Mucosa of stomach (tissue), 1 donor: ENCODE data around the gene RNU7-1.
A peak's percentile ranks its signal among the peaks of the same experiment; 100 is the strongest.

ENCODE experiments used
- H3K27me3 ChIP-seq: one replicate; pipeline ENCODE4 v1.7.0; 2013; ENCODE audit warnings: mild to moderate bottlenecking, low read length; ENCODE audit not compliant: control insufficient read depth, insufficient read depth
- H3K36me3 ChIP-seq: one replicate; pipeline ENCODE4 v1.7.0; 2013; ENCODE audit warnings: low read length; ENCODE audit not compliant: control insufficient read depth, insufficient read depth
- H3K4me1 ChIP-seq: one replicate; pipeline ENCODE4 v1.7.0; 2013; ENCODE audit warnings: mild to moderate bottlenecking, low read length; ENCODE audit not compliant: control insufficient read depth, insufficient read depth
- H3K4me3 ChIP-seq: one replicate; pipeline ENCODE4 v1.7.0; 2013; ENCODE audit warnings: low read length
- H3K9ac ChIP-seq: one replicate; pipeline ENCODE4 v1.7.0; 2013; ENCODE audit warnings: mild to moderate bottlenecking, low read length, moderate library complexity
- H3K9me3 ChIP-seq: one replicate; pipeline ENCODE4 v1.7.0; 2013; ENCODE audit warnings: mild to moderate bottlenecking, low read length, moderate library complexity; ENCODE audit not compliant: control insufficient read depth
- donor health status: Pancreatic carcinoma.

The RNU7-1 gene

DNA sequence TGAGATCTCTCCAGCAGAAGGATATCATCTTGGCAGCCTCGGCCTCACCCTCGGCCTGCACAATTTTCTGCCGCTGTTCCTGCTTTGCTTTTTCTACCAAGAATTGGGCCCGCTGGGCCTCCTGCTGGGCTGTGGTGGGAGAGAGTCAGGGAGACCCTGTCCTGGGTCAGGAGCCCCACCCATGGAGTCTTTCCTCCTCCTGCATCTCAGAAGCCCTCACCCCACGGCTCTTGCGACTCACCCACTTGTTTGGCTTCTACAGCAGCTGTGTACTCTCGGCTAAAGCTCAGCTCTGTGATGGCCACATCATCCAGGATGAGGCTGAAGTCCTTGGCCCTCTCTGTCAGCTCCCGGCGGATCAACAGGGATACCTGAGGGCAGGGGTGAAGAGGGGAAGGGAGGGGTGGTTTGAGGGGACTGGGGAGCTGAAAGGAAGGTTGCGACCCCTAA lies 24.1 kb downstream of the RNU7-1 start:
- H3K4me1 ChIP-seq = peaks cover 48% of the 10 kb centered on the region
- H3K27me3 ChIP-seq = no peaks in the 10 kb centered on the region

DNA sequence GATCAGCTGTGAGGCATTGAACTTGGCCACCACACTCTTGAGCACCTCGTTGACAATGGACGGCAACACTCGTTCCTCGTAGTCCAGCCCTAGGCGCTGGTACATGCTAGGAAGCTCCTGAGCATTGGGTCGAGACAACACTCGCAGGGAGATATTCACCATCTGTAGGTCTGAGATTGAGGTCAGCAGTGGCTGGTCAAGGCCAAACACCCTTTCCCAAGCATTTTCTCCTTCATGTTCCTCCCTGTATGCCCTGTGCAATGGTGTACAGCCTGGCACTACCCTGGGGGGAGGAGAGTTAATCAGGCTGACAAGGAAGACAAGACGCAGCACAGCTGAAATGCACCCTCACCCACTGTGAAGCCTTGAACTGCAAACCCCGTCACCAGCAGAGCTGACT lies 24.8 kb downstream of the RNU7-1 start:
- Histone ChIP-seq H3K9ac (peak overlapping the region; percentile 75), H3K27me3 (no peaks in the 10 kb centered on the region), H3K4me1 (peaks cover 48% of the 10 kb centered on the region), H3K4me3 (no peak overlapping the region), H3K36me3 (peaks cover 21% of the 10 kb centered on the region), H3K9me3 (no peaks in the 10 kb centered on the region)

More for the DNA sequence above, 24.1 kb downstream of the RNU7-1 start:
- Histone ChIP-seq H3K36me3 (peaks cover 21% of the 10 kb centered on the region), H3K4me3 (no peak overlapping the region), H3K9ac (peak overlapping the region; percentile 75), H3K9me3 (no peaks in the 10 kb centered on the region)

DNA sequence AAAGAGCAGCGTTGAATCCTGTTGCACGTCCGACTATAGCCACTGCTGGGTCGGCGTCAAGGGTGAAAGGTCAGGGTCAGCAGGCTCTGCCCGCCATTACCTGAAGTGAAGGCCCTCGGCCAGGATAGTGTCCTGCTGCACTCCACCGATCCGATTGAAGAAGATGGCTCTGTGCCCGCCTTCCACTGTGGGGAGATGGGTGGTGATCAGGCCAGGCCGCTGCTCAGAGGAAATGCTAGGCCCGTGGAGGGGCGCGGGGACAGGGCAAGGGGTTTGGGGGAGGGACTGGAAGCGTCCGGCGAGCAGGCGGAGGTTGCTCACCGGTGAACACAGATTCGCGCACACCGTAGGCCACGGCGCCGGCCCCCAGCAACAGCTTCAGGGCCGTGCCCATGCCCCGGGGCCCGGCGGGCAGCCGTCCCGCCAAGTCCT lies 26.5 kb downstream of the RNU7-1 start:
- peaks cover 39% of the 10 kb centered on the region for H3K4me1 ChIP-seq
- H3K36me3 ChIP-seq = peaks cover 18% of the 10 kb centered on the region
- no peaks in the 10 kb centered on the region for H3K27me3 ChIP-seq
- peak overlapping the region; percentile 75 for H3K9ac ChIP-seq
- H3K9me3 ChIP-seq = no peaks in the 10 kb centered on the region
- peak overlapping the region; percentile 75 for H3K4me3 ChIP-seq

DNA sequence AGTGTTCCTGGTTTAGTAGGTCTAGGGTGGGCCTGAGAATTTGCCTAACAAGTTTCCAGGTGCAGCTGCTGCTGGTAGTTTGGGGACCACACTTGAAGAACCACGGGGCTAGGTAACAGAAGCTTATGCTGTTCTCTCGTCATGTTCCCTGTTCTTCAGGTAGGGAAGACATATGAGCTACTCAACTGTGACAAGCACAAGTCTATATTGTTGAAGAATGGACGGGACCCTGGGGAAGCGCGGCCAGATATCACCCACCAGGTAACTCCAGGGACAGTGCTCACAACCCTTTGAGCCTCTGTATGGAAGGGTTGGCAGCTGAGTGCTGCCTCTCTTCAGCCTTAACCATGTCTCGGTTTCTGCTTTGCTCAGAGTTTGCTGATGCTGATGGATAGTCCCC lies 30.6 kb downstream of the RNU7-1 start:
- Histone ChIP-seq H3K4me1 (peaks cover 7% of the 10 kb centered on the region), H3K27me3 (no peaks in the 10 kb centered on the region), H3K4me3 (no peak overlapping the region), H3K36me3 (peaks cover 19% of the 10 kb centered on the region), H3K9me3 (no peaks in the 10 kb centered on the region), H3K9ac (no peak overlapping the region)

DNA sequence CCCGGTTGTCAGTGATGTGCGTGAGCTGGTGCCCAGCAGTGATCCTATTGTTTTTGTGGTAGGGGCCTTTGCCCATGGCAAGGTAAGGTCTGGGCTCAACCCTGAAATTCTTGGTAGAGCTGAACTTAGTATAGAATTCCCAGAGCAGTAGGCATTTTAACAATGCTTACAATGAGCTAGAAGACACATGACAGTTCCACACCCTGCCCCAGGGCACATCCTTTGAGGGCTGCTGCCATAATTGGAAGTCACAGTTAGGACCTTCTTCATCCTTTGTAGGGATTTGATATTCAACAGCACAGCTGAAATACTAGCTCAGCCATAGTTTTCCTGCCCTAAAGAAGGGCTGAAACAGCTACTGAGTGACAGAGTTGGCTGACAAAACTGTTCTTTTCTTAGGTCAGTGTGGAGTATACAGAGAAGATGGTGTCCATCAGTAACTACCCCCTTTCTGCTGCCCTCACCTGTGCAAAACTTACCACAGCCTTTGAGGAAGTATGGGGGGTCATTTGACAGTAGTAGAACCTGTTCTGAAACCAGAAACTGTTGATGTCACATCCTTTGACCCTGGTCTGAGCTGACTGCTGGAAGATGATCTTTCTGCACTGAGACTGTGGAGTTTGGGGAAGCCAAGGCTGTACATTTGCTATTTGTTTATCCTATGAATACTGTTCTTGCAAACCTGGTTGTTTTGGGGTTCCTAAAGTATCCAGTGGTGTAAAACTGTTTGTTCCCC lies 31.8 kb downstream of the RNU7-1 start:
- Histone ChIP-seq H3K27me3 (no peaks in the 10 kb centered on the region), H3K9me3 (no peaks in the 10 kb centered on the region), H3K9ac (no peak overlapping the region), H3K4me3 (no peak overlapping the region), H3K4me1 (peaks cover 13% of the 10 kb centered on the region), H3K36me3 (peaks cover 19% of the 10 kb centered on the region)

DNA sequence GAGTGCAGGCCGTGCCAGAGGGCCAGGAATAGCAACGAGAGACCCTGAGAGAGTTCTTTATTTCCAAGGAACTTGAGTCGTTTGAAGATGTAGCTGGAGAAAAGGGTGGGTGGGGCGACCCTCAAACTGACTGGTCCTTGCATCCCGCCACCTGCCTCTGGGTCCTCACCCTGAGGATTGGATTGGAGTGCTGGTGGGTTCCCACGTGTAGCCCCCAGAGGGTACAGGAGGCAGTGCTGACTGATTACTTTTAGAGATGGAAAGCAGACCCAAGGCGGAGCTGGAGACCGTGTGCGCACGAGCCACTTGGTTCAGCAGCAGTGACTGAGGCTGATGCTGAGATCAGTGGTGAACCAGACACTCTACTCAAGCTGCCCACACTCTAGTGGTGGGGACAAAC lies 34.0 kb downstream of the RNU7-1 start:
- no peaks in the 10 kb centered on the region for H3K9me3 ChIP-seq
- H3K27me3 ChIP-seq = no peaks in the 10 kb centered on the region
- peaks cover 19% of the 10 kb centered on the region for H3K36me3 ChIP-seq
- no peak overlapping the region for H3K4me3 ChIP-seq
- no peak overlapping the region for H3K9ac ChIP-seq
- H3K4me1 ChIP-seq = peaks cover 35% of the 10 kb centered on the region

DNA sequence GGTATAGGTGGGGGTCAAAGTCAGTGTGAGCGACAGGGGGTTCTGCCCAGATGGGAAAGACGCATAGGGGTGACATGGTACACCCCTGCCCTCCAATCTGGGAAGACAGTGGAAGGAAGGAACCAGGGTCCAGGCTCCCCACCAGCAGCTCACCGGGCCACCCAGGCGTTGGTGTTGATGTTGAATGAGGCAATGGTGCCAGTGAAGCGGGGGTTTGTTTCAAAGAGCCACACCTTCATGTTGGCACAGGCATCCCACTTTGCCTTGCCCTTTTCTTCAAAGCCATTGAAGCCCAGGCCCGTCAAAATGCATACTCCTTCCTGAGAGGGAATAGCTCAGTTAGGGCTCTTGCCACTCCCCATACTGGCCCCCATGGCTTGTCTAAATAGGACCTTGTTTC lies 34.6 kb downstream of the RNU7-1 start:
- H3K9ac ChIP-seq = no peak overlapping the region
- H3K36me3 ChIP-seq = peaks cover 19% of the 10 kb centered on the region

DNA sequence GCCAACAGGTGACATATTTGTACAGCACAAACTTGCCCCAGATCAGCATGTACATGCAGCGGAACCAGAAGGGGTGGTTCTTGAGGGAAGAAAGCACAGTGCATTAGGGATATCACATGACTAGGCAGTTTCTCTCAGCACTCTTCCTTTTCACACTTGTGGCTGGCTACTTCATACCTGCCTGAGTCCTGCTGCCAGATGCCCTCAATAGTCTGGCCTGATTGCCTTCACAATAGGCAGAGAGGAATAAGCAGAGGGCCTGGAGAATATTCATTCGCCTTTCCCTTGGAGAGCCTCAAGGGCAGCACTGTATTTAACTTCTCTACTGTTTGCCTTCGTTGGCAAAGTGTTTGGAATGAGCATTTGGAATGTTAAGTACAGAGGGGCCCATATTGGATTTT lies 35.0 kb downstream of the RNU7-1 start:
- no peak overlapping the region for H3K9ac ChIP-seq
- peaks cover 35% of the 10 kb centered on the region for H3K4me1 ChIP-seq
- no peak overlapping the region for H3K4me3 ChIP-seq
- no peaks in the 10 kb centered on the region for H3K27me3 ChIP-seq
- H3K9me3 ChIP-seq = no peaks in the 10 kb centered on the region
- peaks cover 19% of the 10 kb centered on the region for H3K36me3 ChIP-seq

More for the DNA sequence above, 34.6 kb downstream of the RNU7-1 start:
- H3K4me3 ChIP-seq = no peak overlapping the region
- H3K4me1 ChIP-seq = peaks cover 35% of the 10 kb centered on the region
- H3K27me3 ChIP-seq = no peaks in the 10 kb centered on the region
- H3K9me3 ChIP-seq = no peaks in the 10 kb centered on the region

DNA sequence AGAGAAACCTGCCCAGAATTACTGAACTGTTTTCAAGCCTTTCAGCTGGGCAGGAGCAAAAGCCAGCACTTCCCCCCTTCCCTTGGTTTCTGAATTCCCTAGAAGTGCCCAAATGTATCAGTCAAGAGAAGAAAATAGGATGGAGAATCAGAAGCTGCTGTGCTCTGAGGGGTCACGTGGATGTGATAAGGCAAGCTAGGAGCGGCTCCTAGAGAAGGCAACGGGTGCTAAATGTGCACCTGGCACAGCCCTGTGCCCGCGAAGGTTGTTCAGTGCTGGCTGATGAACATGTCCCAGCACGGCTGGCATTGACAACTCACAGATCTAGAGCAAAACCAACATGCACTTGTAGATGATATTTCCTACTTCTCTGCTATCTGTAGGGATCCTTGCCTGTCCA lies 35.4 kb downstream of the RNU7-1 start:
- H3K4me3 ChIP-seq = no peak overlapping the region
- H3K27me3 ChIP-seq = no peaks in the 10 kb centered on the region
- no peaks in the 10 kb centered on the region for H3K9me3 ChIP-seq
- H3K9ac ChIP-seq = no peak overlapping the region
- H3K4me1 ChIP-seq = peaks cover 35% of the 10 kb centered on the region
- H3K36me3 ChIP-seq = peaks cover 19% of the 10 kb centered on the region

DNA sequence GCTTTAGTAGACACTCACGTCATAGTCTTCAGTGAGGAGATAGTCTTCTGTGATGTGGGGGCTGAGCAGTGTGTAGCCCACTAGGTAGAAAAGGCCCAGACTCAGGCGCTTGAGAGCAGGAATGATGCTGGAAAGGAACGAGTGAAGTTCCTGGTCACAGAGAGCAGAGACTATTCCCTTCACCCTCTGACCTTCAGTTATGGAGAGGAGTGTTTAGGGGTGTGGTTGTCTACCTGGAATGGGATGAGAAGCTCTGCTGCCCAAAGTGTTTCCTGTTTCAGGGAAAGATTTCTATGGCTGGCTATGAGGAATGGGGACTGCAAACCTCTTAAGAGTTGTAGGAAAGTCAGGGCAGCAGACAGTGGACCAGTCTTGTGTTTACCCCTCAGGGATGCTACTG lies 35.8 kb downstream of the RNU7-1 start:
- no peaks in the 10 kb centered on the region for H3K27me3 ChIP-seq
- no peak overlapping the region for H3K4me3 ChIP-seq
- H3K36me3 ChIP-seq = peaks cover 19% of the 10 kb centered on the region
- peaks cover 35% of the 10 kb centered on the region for H3K4me1 ChIP-seq
- no peaks in the 10 kb centered on the region for H3K9me3 ChIP-seq
- H3K9ac ChIP-seq = no peak overlapping the region

DNA sequence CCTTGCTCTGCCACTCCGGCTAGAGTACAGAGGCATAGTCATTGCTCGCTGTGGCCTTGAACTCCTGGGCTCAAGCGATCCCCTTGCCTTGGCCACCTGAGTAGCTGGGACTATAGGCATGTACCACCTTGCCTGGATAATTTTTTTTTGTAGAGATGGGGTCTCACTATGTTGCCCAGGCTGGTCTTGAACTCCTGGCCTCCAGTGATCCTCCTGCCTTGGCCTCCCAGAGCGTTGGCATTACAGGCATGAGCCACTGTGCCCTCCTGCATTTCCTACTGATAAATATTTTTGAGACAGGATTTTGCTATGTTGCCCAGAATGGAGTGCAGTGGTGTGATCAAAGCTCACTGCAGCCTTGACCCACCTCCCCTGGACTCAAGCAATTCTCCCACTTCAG lies 36.5 kb downstream of the RNU7-1 start:
- H3K9me3 ChIP-seq = no peaks in the 10 kb centered on the region
- no peak overlapping the region for H3K4me3 ChIP-seq
- H3K36me3 ChIP-seq = peaks cover 19% of the 10 kb centered on the region
- no peaks in the 10 kb centered on the region for H3K27me3 ChIP-seq
- no peak overlapping the region for H3K9ac ChIP-seq
- peaks cover 35% of the 10 kb centered on the region for H3K4me1 ChIP-seq

DNA sequence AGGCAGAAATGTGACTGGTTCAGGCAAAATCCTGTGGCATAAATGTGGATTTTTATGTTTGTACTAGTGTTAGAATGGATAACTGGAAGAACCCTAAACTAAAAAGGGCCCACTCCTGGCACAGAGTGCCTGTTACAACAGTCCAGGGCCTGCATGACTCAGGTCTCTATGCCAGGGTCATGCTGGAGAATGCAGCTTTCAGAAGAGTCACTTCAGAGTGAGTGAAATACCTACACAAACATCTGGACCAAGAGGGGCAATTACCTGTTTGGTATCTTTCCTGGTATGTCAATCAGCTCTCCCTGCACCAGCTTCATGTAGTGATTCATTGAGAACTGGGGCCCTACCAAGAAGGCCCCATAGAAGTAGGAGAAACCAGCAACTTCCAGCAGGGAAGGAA lies 37.1 kb downstream of the RNU7-1 start:
- Histone ChIP-seq H3K9ac (no peak overlapping the region), H3K4me1 (peaks cover 35% of the 10 kb centered on the region), H3K4me3 (peak overlapping the region; percentile 20), H3K36me3 (peaks cover 12% of the 10 kb centered on the region), H3K9me3 (no peaks in the 10 kb centered on the region), H3K27me3 (no peaks in the 10 kb centered on the region)
